ENCODE data around the gene STX19. TPM values are rescaled to one million over a fixed set of nuclear protein-coding genes. Genes with fewer than 3 reads are reported as not detected.

Gene STX19
- total RNA-seq, 1 experiment from 2014 or later: not detected

DNA sequence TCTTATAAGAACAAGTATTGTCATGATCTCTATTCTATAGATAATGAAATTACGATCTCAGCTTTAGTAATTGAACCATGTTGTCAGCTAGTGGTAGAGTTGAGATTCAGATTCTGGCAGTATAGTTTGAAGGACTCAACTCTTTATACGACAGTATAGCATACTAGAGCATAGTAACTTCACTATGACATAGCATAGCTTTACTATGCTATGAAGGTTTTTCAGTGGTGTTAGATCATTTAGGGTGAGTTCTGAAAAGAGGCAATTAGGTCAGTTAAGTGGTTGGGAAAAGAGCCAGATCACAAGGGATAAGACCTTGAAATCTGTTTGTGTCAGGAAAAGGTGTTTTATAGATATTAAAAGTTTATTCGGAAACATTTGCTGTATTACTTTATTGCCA lies 8.1 kb downstream of the STX19 start:
- POLR2A ChIA-PET (ENCODE audit: unreplicated experiment): no interaction called here
- CTCF ChIA-PET: interaction anchor here (0.6 kb wide), 1 partner anchor 16 kb away, joined by 3 read pairs; no protein-coding TSS in a partner anchor
- no TSS peak for BruUV-seq (replicated peaks)
- Histone ChIP-seq H2AFZ (ENCODE audit: low read length) (no peak overlapping the region), H3K36me3 (ENCODE audit: low read depth, low read length) (no peaks in the 10 kb centered on the region), H3K4me1 (ENCODE audit: insufficient read depth, low read length) (peaks cover 2% of the 10 kb centered on the region), H3K79me2 (ENCODE audit: low read length) (no peaks in the 10 kb centered on the region), H3K27ac (ENCODE audit: low read length) (no peak overlapping the region), H3K27me3 (ENCODE audit: low read length) (no peaks in the 10 kb centered on the region), H3K9ac (ENCODE audit: low read length) (no peak overlapping the region), H4K20me1 (ENCODE audit: low read length) (0 out of 2 replicates have a peak, but pooled peaks cover under 1% of the 10 kb centered on the region), H3K9me3 (ENCODE audit: low read length) (no peaks in the 10 kb centered on the region), H3F3A (ENCODE audit: low read length, unreplicated experiment) (no peaks in the 10 kb centered on the region), H3K4me3 (ENCODE audit: low read length) (no peak overlapping the region), H3K9me2 (replicated peaks; ENCODE audit: low read length) (no peaks in the 10 kb centered on the region), H3K4me2 (ENCODE audit: low read length) (no peak overlapping the region)
- no peak for DNase-seq
- ATAC-seq: no peak
- no peak for TF ChIP-seq EZH2phosphoT487 (IDR thresholded peaks at IDR 0.05; ENCODE audit: borderline replicate concordance, low read length)
- intact Hi-C loops (cut with micrococcal nuclease): no loop called here

GRCh38 chr3:94019659-94020058 lies 8.7 kb downstream of the STX19 start:
- DNase-seq (no peak), ATAC-seq (no peak)
- no peak overlapping the region for H3K9ac ChIP-seq (ENCODE audit: low read length)
- H3K27ac ChIP-seq (ENCODE audit: low read length): no peak overlapping the region
- no peaks in the 10 kb centered on the region for H3K9me2 ChIP-seq (replicated peaks; ENCODE audit: low read length)
- no peaks in the 10 kb centered on the region for H4K20me1 ChIP-seq (ENCODE audit: low read length)
- no peak overlapping the region for H3K4me3 ChIP-seq (ENCODE audit: low read length)
- ChIA-PET POLR2A (ENCODE audit: unreplicated experiment) (no interaction called here), CTCF (interaction anchor here (0.6 kb wide), 1 partner anchor 15 kb away, joined by 3 read pairs; no protein-coding TSS in a partner anchor)
- TF ChIP-seq EZH2 (IDR thresholded peaks at IDR 0.05; ENCODE audit: low read length, unreplicated experiment) (no peak), EZH2phosphoT487 (IDR thresholded peaks at IDR 0.05; ENCODE audit: borderline replicate concordance, low read length) (no peak)
- TF ChIP-seq, protein P1, sequence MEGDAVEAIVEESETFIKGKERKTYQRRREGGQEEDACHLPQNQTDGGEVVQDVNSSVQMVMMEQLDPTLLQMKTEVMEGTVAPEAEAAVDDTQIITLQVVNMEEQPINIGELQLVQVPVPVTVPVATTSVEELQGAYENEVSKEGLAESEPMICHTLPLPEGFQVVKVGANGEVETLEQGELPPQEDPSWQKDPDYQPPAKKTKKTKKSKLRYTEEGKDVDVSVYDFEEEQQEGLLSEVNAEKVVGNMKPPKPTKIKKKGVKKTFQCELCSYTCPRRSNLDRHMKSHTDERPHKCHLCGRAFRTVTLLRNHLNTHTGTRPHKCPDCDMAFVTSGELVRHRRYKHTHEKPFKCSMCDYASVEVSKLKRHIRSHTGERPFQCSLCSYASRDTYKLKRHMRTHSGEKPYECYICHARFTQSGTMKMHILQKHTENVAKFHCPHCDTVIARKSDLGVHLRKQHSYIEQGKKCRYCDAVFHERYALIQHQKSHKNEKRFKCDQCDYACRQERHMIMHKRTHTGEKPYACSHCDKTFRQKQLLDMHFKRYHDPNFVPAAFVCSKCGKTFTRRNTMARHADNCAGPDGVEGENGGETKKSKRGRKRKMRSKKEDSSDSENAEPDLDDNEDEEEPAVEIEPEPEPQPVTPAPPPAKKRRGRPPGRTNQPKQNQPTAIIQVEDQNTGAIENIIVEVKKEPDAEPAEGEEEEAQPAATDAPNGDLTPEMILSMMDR (conservative IDR thresholded peaks at IDR 0.05; ENCODE audit: low read depth, low read length): no peak
- H3K36me3 ChIP-seq (ENCODE audit: low read depth, low read length): no peaks in the 10 kb centered on the region
- intact Hi-C loops (cut with micrococcal nuclease): no loop called here
- no peak overlapping the region for H3K4me2 ChIP-seq (ENCODE audit: low read length)
- BruUV-seq (replicated peaks): no TSS peak
- H3K9me3 ChIP-seq (ENCODE audit: low read length): no peaks in the 10 kb centered on the region
- H2AFZ ChIP-seq (ENCODE audit: low read length): no peak overlapping the region
- H3K79me2 ChIP-seq (ENCODE audit: low read length): no peaks in the 10 kb centered on the region
- H3K27me3 ChIP-seq (ENCODE audit: low read length): no peaks in the 10 kb centered on the region
- no peaks in the 10 kb centered on the region for H3F3A ChIP-seq (ENCODE audit: low read length, unreplicated experiment)
- H3K4me1 ChIP-seq (ENCODE audit: insufficient read depth, low read length): no peaks in the 10 kb centered on the region

DNA sequence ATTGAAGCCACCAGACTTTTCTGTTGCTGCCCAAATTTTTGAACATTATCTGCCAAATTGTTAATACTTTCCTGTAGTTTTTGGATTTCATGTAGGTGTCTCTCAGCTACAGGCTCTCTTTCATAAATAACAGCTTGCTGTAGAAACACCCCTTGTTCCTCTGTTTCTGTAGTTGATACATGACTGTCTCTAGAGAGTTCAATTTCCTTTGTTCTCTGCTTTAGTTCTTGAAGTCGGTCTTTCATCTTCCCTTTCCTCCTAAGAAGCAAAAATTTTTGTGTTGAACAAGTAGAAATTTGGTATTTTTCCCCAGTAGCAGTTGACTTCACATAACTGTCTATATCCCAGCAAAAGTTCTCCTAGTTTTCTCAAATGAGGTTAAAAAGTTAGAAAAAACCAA lies 13.4 kb downstream of the STX19 start:
- Histone ChIP-seq H3K9me2 (replicated peaks; ENCODE audit: low read length) (no peaks in the 10 kb centered on the region), H3K9ac (ENCODE audit: low read length) (no peak overlapping the region), H3K79me2 (ENCODE audit: low read length) (no peaks in the 10 kb centered on the region), H3K27ac (ENCODE audit: low read length) (no peak overlapping the region), H4K20me1 (ENCODE audit: low read length) (no peaks in the 10 kb centered on the region), H3F3A (ENCODE audit: low read length, unreplicated experiment) (no peaks in the 10 kb centered on the region), H2AFZ (ENCODE audit: low read length) (no peak overlapping the region), H3K4me1 (ENCODE audit: insufficient read depth, low read length) (no peaks in the 10 kb centered on the region), H3K4me2 (ENCODE audit: low read length) (no peak overlapping the region), H3K4me3 (ENCODE audit: low read length) (no peak overlapping the region), H3K36me3 (ENCODE audit: low read depth, low read length) (no peaks in the 10 kb centered on the region), H3K9me3 (ENCODE audit: low read length) (no peaks in the 10 kb centered on the region), H3K27me3 (ENCODE audit: low read length) (no peaks in the 10 kb centered on the region)
- no peak for DNase-seq
- POLR2A ChIA-PET (ENCODE audit: unreplicated experiment): no interaction called here
- CTCF ChIA-PET: no interaction called here
- intact Hi-C loops (cut with micrococcal nuclease): no loop called here
- TF ChIP-seq, protein P1 (conservative IDR thresholded peaks at IDR 0.05; ENCODE audit: low read depth, low read length): no peak
- ATAC-seq: no peak
- BruUV-seq (replicated peaks): no TSS peak
